ENCODE results near the gene SNTG2. TPM values are rescaled to one million over a fixed set of nuclear protein-coding genes. Genes with fewer than 3 reads are reported as not detected.
A peak's percentile ranks its signal among the peaks of the same experiment; 100 is the strongest.

SNTG2 gene
- polyA plus RNA-seq, 3 donors, result not detected

- Histone ChIP-seq H3K36me3 (replicated peaks in 1 of 2; ENCODE audit: control insufficient read depth in 1 of 2, insufficient read depth in 2 of 2, low read length in 2 of 2) (no peaks in the 10 kb centered on the region), H3K4me2 (replicated peaks; ENCODE audit: extremely low read depth, low read length, poor library complexity, severe bottlenecking) (no peak overlapping the region), H3K27ac (ENCODE audit: low read depth in 1 of 2, low read length in 2 of 2) (no peak overlapping the region), H3K9me3 (replicated peaks in 1 of 2; ENCODE audit: control insufficient read depth in 1 of 2, insufficient read depth in 1 of 2, low read length in 2 of 2) (no peaks in the 10 kb centered on the region), H2AFZ (ENCODE audit: insufficient read depth, low read depth, low read length, poor library complexity, severe bottlenecking) (no peak overlapping the region), H4K20me1 (ENCODE audit: insufficient read depth, low read length) (no peaks in the 10 kb centered on the region), H3K79me2 (ENCODE audit: insufficient read depth, low read length) (no peaks in the 10 kb centered on the region), H3K9ac (ENCODE audit: insufficient read depth, low read length, poor library complexity, severe bottlenecking) (no peak overlapping the region), H3K27me3 (ENCODE audit: control insufficient read depth in 2 of 2, insufficient read depth in 2 of 2, low read length in 2 of 2) (no peaks in the 10 kb centered on the region), H3K4me3 (replicated peaks in 1 of 3; ENCODE audit: low read depth in 2 of 3, low read length in 3 of 3) (no peak overlapping the region), H3K4me1 (ENCODE audit: control insufficient read depth in 1 of 2, insufficient read depth in 2 of 2, low read length in 2 of 2) (no peaks in the 10 kb centered on the region)
- WGBS (ENCODE audit: insufficient coverage), result 78% methylated on average over 3 of the region's 3 CpGs
- Mint-ChIP-seq H3K36me3 (no peaks in the 10 kb centered on the region), H3K4me1 (no peaks in the 10 kb centered on the region), H3K9me3 (peaks cover 0 to 5% (median 2%) of the 10 kb centered on the region in 7 donors), H3K4me3 (no peak overlapping the region), H3K27ac (no peak overlapping the region), H3K27me3 (ENCODE audit: low read depth in 3 of 3) (no peaks in the 10 kb centered on the region)
- DNase-seq, result no peak
- intact Hi-C loops (cut with micrococcal nuclease), result no loop called here
- TF ChIP-seq, protein P1, sequence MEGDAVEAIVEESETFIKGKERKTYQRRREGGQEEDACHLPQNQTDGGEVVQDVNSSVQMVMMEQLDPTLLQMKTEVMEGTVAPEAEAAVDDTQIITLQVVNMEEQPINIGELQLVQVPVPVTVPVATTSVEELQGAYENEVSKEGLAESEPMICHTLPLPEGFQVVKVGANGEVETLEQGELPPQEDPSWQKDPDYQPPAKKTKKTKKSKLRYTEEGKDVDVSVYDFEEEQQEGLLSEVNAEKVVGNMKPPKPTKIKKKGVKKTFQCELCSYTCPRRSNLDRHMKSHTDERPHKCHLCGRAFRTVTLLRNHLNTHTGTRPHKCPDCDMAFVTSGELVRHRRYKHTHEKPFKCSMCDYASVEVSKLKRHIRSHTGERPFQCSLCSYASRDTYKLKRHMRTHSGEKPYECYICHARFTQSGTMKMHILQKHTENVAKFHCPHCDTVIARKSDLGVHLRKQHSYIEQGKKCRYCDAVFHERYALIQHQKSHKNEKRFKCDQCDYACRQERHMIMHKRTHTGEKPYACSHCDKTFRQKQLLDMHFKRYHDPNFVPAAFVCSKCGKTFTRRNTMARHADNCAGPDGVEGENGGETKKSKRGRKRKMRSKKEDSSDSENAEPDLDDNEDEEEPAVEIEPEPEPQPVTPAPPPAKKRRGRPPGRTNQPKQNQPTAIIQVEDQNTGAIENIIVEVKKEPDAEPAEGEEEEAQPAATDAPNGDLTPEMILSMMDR (IDR thresholded peaks at IDR 0.05), result no peak
Measured at GRCh38 chr2:1210352-1210751, 259.7 kb downstream of the SNTG2 start.

DNA sequence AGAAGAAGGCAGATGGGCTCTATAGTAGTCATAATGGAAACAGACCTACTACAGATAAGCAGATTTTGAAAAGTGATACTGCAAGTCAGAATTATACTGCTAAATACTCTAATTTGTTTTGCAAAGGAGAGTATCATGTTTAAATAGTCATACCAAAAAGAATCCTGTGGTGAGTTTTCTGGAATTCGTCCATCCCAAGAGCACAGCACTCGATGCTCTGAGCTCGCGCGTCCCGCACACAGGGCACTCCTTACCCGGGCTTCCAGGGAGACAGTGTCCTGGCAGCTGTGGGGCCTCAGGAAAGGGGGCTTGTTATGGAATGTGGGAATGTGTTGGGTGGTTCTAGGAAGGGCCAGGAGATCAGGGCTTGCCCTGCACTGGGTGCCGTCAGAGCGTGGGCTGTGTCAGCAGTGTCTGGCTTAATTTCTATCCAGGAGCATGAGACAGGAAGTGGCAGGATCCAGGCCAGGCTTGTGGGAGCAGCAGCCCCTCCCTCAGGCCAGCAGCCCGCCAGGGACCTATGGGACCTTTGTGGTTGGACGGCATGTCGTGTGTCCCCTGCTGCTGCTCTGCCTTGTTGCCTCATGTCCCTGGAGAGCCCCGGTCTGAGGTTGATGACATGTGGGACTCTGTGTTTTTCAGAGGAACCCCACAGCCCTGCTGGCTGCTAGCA is 269.4 kb downstream of the SNTG2 start:
- H3K27me3 ChIP-seq (ENCODE audit: control insufficient read depth in 2 of 2, insufficient read depth in 2 of 2, low read length in 2 of 2), result no peaks in the 10 kb centered on the region
- H3K27ac Mint-ChIP-seq, result peak overlapping the region in 2 of 7 donors; percentile 4 to 25

More for the DNA sequence above, 269.4 kb downstream of the SNTG2 start:
- Histone ChIP-seq H3K4me1 (ENCODE audit: control insufficient read depth in 1 of 2, insufficient read depth in 2 of 2, low read length in 2 of 2) (no peaks in the 10 kb centered on the region), H3K79me2 (ENCODE audit: insufficient read depth, low read length) (no peaks in the 10 kb centered on the region), H4K20me1 (ENCODE audit: insufficient read depth, low read length) (no peaks in the 10 kb centered on the region), H3K36me3 (replicated peaks in 1 of 2; ENCODE audit: control insufficient read depth in 1 of 2, insufficient read depth in 2 of 2, low read length in 2 of 2) (no peaks in the 10 kb centered on the region), H3K4me2 (replicated peaks; ENCODE audit: extremely low read depth, low read length, poor library complexity, severe bottlenecking) (no peak overlapping the region), H3K9ac (ENCODE audit: insufficient read depth, low read length, poor library complexity, severe bottlenecking) (no peak overlapping the region), H3K9me3 (replicated peaks in 1 of 2; ENCODE audit: control insufficient read depth in 1 of 2, insufficient read depth in 1 of 2, low read length in 2 of 2) (peaks cover 0 to 25% of the 10 kb centered on the region in 2 donors), H3K4me3 (replicated peaks in 1 of 3; ENCODE audit: low read depth in 2 of 3, low read length in 3 of 3) (no peak overlapping the region), H2AFZ (ENCODE audit: insufficient read depth, low read depth, low read length, poor library complexity, severe bottlenecking) (no peak overlapping the region), H3K27ac (ENCODE audit: low read depth in 1 of 2, low read length in 2 of 2) (no peak overlapping the region)
- H3K36me3 Mint-ChIP-seq, result no peaks in the 10 kb centered on the region
- H3K27me3 Mint-ChIP-seq (ENCODE audit: low read depth in 3 of 3), result peaks cover 1 to 3% (median 2%) of the 10 kb centered on the region in 3 donors
- TF ChIP-seq, protein P1 (IDR thresholded peaks at IDR 0.05), result no peak
- H3K4me1 Mint-ChIP-seq, result no peaks in the 10 kb centered on the region
- H3K4me3 Mint-ChIP-seq, result no peak overlapping the region
- H3K9me3 Mint-ChIP-seq, result peaks cover 3 to 18% (median 7%) of the 10 kb centered on the region in 7 donors
- intact Hi-C loops (cut with micrococcal nuclease), result no loop called here
- 80% methylated on average over 13 of the region's 13 CpGs for WGBS (ENCODE audit: insufficient coverage)
- DNase-seq, result no peak

All from CD14-positive monocyte (primary cell).